ENCODE measurements around the gene PRRC2B.
"Not testable (repeated sequence)": the region's sequence is repeated elsewhere in the genome, so short reads cannot be mapped to it uniquely, and the experiment has no call there.

PRRC2B gene

DNA sequence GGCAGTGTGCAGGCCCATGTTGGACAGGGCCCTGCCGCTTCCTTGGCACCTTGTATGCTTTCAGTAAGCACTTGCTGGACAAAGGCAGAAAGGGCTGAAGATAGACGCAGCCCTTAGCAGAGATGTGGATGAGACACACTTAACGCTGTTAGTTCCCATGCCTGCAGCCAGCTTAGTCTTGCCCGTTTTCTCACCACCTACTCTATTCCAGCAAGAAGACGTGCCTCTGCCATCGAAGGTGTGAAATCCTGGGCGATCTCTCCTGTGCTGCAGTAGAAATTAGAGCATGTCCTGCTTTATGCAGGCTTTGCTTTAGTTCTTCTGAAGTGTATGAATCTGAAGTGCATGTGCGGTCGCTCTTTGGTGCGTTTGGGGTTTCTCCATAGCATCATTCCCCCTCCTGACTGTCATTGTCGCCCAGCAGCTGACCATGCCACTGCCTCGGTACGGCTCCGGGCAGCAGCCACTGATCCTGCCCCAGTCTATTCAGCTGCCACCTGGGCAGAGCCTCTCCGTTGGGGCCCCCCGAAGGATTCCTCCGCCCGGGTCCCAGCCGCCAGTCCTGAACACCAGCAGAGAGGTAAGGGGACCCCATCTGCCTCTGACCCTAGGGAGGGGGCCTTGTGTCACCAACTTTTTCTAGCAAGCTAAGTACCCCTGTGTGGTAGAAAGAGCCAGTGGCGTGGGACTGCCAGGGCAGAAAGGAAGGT, 97.3 kb downstream of the PRRC2B start:
- no peak for DNase-seq

DNA sequence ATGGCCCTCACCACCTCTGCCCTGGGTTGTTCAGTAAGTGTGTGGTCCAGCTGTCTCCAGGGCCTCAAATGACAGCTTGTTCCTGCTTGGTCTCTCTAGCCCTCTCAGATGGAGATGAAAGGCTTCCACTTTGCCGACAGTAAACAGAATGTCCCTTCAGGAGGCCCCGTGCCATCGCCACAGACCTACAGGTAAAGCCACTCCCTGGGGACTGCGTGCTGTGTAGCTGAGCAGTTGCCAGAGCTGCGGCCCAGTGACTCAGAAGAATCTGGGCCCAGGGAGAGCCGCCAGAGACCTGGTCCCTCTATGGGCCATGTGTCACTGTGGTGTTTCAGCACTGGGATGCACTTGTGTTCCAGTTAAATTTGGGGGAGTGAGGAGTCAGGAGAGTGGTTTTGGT, 98.2 kb downstream of the PRRC2B start:
- DNase-seq: no peak

DNA sequence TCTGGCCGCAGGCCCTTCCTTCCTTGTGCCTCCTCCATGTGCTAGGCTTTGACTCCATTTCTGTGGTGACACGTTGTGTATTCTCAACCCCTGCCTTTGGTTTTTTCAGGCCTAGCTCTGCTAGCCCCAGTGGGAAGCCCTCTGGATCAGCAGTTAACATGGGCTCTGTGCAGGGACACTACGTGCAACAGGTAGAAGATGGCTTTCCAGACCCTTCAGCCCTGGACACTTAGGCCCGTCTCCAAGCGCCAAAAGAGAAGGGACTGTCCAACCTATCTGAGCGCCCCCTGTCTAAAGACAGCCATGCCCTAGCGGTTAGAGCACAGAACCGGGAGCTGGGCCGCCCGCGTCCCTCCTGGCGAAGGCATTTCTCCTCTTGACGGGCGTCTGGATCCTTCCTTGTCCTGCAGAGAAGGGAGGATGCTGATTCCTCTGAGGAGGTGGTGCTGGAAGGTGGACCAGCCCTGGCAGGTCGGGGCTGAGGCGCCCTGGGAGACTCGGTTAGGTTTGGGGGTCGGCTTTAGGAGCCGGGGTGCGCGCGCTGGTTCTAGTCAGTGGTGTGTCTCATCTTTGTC, 100.5 kb downstream of the PRRC2B start:
- no peak for DNase-seq

DNA sequence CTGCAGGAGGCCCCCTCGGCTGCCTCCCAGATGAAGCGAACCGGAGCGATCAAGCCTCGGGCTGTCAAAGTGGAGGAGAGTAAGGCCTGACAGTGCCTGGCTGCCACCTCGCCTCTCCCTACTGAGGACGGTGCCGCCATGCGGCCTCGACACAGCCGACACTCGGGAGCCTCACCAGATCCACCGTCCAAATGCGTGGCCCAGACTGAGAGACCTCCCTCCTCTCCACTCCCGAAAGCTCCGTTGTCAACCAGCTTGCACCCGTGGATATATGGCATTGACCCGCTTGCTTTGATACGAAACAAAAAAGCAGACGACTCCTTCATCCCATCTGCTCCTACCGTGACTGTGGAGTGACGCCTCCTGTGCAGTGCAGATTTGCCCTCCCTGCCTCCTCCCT, 101.9 kb downstream of the PRRC2B start:
- DNase-seq: no peak

DNA sequence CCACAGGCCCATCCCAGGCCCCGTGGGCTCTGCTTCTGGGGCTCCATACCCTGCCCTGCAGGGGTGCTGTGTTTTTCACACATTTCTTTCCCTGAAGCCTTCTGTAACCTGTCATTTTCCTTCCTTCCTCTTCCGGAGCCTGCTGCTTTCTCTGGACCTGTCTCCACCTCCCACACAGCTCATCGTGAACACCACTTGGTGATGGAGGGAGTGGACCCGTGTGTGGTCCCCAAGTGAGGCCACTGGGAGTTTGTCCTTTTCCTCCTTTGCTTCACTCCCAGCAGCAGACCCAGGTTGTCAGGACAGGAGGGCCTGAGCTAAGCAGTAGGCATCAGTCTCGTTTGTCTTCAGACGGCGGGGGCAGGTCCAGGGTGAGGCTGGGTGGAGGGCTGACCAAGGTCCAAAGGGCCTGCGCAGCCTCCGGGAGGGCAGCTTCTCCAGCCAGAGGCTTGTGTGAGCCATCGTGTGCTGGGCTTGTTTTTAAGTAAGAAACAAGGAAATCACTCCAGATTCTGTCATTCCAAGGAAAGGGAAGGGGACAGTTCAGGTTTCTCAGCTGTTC, 103.0 kb downstream of the PRRC2B start:
- no peak for DNase-seq

DNA sequence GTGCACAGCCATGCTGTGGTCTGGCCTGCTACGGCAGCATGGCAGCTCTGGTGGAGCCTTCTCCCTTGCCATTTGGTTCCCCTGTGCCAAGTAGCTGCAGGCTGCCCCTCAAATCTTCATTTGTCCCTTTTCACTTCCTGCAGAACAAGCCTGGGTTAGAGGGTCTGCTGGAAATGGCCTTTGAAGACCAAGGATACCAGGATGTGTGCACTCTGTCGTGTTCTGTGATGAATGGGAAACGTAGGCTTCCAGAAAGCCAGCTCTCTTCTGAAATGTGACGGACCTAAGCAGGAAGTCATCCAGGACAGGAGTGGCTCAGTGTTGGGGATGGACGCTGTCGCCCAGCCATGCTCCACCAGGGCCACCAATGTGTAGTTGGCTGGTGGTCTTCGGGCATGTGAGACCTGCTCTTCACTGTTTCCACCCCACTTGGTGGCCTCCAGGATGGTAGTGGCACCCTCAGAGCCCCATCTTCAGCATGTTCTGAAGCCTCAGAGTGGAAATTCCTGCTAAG, 105.4 kb downstream of the PRRC2B start:
- no peak for DNase-seq

DNA sequence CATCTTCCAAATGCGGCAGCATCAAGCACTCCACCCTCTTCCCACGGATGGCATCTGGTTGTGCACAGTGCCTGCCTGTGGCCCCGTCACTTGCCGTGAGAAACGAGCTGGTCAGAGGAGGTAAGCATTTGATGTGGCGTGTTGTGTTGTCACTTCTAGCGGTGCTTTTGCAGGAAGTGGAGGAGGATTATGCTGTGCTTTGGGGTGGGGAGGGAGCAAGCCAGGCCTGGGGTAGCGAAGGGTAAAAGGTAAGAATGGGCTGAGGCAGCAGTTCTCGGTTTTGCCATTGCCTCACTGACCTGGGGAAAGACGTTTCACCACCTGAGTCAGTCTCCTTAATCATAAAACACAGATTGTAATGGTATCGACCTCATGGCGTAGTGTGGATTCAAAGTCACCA, 106.5 kb downstream of the PRRC2B start:
- DNase-seq: no peak

DNA sequence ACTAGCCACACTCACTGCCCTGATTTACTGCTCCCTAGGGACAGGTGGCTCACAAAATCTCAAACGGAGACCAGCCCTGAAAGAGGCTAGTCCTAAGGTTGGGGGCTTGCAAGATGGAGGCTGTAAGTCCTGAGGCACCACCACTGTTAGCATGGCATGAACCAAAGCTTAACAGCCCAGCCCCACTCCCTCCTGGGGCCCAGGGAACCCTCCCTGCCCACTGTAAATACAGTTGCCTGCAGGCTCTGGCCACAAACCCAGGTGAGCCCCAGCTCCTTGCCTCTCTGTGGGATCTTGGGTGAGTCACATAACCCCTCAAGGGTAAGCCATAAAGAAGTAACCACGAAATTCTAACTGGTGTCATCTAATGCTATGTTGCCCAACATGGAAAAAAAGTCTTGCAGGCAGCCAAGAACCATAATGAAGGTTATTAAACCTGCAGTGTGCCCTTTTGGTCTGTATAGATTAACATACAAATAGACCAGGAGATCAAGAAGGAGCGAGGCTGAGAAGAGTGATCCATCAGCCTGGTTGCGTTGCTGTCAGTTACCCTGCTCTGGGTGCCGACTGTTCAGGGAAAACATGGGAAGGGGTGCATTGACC, 107.2 kb downstream of the PRRC2B start:
- DNase-seq: no peak

DNA sequence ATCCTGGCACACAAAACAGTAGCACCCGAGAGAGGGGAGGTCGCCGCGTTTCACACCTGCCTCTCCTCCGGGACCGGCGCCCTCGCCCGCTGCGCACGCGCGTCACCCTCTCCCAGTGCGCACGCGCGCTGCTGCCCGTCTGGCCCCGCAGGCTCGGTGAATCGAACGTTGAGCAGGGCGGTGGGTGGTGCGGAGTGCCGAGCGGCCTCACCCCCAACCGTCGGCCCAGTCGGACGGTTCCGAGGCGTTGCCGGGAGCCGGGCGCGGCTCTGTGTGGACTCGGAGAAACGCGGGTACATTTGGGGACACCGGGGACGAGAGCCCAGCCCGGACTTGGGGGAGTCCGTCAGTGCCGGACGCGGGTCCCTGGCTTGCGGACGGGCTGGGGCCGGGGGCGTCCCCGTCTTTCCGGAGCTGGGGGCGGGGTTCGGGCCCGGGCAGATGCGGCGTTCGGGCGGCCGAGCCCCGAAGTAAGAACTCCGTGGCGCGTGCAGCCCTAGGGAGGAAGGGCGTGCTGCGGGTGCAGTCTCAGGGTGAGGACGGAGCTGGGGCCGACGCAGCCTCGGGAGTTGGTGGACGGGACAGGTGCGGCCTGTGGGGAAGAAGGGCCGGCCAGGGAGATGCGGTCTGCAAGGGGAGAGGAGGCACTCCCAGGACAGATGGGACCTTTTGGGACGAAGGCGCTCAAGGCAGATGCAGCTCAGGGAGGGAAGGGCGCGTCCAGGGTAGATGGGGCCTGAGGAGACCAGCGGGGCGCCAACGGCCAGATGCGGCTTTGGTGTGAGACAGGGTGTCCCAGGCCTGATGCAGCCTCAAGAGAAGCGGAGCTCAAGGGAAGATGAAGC, 109.1 kb downstream of the PRRC2B start, which contains the start of gene POMT1:
TSS of gene POMT1 (plus strand) at position 138 of the 845 bp plus-strand sequence. CDS start 1,301 bp downstream, outside the sequence.
- DNase-seq: peak; percentile 53 to 59

DNA sequence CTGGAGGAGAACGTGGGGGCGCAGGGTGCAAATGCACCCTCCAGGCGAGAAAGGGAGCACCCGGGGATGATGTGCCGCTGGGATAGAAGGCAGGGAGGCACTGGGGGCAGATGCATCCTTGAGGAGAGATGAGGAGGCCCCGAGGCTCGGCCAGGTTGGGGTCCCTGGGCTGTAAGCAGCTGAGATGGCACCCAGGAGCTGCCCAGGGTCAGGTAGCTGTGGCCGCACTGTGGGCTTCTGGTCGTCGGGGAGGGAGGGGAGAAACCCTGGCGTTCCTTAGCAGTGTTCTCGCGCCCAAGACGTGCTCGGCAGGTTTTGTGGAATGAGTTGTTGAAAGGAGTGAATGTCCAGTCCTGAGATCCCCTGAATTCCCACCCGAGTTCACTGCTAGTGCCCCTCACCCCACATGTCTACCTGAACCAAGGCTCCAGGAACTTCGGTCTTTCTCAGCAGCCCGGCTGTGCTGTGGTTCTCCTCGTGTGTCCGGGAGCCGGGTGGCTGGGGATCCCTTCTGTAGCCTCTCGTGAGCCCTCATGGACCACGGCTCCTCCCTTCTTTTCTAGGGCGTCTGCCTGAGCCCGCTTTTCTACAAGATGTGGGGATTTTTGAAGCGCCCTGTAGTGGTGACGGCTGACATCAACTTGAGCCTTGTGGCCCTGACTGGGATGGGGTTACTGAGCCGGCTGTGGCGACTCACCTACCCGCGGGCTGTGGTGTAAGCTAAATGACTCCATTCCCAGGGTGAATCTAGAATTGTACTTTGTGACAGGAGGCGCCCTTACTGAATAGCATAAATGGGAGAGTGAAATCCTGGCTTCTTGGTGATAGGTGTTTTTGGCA, 110.0 kb downstream of the PRRC2B start:
- no peak for DNase-seq

DNA sequence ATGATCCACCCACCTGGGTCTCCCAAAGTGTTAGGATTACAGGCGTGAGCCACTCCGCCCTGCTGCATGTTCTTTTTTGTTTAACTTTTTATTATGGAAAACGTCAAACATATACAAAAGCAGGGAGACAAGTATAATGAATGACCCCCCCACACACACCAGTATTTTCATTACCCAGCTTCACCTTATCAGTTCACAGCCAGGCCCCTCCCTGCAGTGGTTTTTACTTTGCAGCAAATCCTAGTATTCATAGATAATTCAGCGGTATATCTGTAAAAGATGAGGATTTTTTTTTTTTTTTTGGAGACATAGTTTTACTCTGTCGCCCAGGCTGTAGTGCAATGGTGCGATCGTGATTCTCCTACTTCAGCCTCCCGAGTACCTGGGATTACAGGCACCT, 111.1 kb downstream of the PRRC2B start:
- DNase-seq: no peak

DNA sequence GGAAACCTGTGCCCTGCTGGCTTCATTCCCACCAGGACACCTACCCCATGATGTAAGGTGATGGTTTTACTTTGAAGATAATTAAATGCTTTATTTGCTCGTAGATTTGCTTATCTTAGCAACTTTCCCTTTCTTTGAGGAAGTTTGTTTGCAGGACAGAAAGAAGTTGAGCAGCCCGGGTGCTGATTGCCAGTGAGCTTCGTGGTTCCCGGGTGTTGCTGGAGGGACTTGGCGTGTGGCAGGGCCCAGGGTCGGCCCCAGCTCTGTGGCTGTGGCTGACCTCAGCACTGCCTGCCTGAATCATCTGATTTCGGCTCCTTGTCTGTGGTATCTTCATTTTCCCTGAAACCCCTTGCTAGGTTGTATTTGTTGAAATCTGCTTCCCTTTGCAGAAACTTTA, 117.5 kb downstream of the PRRC2B start:
- no peak for DNase-seq

DNA sequence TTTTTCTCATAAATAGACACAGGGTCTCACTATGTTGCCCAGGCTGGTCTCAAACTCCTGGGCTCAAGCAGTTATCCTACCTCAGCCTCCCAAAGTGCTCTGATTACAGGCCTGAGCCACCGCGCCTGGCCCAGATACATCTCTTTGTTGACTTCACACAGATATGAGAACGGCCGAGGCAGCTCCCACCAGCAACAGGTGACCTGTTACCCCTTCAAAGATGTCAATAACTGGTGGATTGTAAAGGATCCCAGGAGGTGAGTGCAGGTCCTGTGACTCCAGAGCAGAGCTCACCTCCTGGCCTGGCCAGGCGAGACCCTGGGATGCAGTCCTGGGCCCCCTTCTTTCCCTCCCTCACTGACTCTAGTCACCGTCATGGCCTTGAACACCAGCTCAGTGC, 118.0 kb downstream of the PRRC2B start:
- no peak for DNase-seq

DNA sequence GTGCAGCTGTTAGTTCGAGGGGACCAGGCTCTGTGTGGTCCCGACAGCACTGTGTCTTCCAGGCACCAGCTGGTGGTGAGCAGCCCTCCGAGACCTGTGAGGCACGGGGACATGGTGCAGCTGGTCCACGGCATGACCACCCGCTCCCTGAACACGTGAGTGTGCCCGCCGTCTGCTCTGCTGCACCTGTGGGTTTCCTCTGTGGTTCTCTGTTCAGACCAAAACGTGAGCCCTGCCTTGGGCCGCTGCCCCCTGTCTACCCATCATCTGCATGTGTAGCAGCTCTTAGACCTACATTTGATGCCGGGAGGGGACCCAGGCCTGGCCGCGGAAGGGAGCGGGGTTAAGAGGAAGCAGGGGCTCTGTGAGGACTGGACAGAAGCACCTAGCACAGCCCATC, 119.3 kb downstream of the PRRC2B start:
- no peak for DNase-seq

DNA sequence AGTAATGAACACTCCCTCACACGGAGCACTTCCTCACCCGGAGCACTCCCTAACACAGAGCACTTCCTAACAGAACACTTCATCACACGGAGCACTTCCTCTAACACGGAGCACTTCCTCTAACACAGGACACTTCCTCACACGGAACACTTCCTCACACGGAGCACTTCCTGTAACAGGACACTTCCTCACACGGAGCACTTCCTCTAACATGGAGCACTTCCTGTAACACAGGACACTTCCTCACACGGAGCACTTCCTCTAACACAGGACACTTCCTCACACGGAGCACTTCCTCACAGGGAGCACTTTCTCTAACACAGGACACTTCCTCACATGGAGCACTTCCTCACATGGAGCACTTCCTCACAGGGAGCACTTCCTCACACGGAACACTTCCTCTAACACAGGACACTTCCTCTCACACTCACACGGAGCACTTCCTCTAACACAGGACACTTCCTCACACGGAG, 121.7 kb downstream of the PRRC2B start:
- not testable (repeated sequence) for DNase-seq

DNA sequence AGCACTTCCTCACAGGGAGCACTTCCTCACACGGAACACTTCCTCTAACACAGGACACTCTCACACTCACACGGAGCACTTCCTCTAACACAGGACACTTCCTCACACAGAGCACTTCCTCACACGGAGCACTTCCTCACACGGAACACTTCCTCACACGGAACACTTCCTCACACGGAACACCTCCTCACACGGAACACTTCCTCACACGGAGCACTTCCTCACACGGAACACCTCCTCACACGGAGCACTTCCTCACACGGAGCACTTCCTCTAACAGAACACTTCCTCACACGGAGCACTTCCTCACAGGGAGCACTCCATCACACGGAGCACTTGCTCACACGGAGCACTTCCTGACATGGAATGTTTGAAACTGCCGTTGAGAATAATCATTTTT, 122.2 kb downstream of the PRRC2B start:
- no peak for DNase-seq

DNA sequence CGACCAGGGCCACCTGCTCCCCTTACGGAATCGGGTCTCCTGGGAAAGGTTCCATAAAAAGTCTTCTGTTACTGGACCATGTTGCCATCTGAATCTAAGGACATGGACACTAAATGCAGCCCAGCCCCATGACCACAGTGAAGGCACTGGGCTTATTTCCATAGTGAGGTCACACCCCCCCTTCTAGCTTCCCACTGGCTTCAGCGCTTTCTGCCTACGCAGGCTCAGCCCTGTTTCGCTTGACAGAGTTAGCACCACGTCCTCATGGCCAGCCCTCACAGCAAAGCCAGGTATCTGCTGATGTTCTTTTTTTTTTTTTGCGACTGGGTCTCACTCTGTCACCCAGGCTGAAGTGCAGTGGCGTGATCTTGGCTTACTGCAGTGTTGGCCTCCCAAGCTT, 123.0 kb downstream of the PRRC2B start:
- no peak for DNase-seq

DNA sequence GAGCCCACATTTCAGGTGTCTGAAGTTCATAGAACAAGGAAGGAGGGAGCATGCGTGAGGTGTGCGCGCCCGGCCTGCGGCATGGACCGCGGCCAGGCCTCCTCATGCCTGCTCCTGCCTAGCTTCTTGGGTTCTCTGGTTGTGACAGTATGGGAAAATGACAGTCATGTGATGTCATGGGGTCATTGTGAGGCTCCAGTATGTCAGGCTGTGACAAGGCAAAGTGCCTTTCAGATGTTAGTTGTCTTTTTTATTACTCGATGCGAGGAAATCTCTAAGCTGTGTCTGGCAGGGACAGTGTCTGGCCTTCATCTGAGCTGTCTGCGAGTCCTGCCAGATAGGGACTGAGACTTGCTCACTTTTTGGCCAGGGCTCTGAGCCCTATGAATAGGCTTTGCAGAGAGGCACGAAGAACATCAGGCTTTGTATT, 123.9 kb downstream of the PRRC2B start:
- DNase-seq: no peak

DNA sequence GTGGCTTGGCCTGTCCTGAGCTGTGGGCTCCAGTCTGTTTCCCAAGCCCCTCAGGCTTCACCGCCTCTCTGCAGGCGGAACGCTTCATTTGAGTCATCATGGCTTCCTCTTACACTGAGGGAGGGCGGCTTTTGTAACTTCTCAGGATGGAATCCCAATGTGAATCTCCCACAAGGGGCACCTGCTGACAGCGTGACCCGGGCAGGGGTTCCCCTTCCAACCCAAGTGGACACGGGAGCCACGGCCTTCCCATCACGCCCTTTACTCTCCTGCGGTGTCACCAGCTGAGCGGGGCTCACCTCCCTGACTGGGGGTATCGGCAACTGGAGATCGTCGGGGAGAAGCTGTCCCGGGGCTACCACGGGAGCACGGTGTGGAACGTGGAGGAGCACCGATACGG, 124.7 kb downstream of the PRRC2B start:
- no peak for DNase-seq

DNA sequence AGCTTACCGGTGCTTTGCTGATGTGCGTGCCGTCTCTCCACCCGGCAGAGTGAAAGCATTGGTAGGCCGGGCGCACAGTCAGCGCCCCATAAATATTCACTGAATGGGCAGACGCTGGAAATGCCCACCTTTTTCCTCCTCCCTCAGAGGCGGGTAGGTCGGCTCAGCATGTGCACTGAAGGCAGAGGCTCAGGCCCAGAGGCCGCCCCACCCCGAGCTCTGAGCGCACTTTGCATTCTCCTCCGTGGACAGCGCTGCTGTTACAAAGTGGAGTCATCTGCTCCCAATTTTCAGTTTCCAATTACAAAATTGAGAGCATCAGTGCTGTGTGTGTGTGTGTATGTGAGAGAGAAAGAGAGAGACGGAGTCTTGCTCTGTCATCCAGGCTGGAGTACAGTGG, 126.6 kb downstream of the PRRC2B start:
- no peak for DNase-seq

DNA sequence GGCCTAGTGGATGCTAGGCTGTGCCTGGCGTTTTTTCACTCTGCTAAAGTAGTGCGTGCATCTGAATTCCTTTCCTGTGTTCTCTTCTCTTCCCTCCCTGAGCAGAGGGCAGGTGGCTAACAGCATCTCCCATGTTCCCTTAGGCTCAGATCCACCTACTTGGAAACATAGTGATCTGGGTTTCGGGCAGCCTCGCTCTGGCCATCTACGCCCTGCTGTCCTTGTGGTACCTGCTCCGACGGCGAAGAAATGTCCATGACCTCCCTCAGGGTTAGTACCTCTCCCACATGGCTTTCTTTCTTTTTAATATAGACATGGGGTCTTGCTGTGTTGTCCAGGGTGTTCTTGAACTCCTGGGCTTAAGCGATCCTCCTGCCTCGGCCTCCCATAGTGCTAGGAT, 127.3 kb downstream of the PRRC2B start:
- DNase-seq: no peak

DNA sequence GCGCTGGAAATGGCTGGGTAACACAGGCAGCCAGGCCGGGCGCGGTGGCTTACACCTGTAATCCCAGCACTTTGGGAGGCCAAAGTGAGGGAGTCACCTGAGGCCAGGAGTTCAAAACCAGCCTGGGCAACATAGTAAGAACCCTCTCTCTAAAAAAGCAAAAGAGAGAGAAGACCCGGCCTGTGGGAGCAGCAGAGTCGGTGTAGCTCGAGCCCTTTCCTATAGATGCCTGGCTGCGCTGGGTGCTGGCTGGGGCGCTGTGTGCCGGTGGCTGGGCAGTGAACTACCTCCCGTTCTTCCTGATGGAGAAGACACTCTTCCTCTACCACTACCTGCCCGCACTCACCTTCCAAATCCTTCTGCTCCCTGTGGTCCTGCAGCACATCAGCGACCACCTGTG, 127.9 kb downstream of the PRRC2B start:
- DNase-seq: no peak

Measured in NCI-H187 (cell line).